Bronchial smooth muscle cell (primary cell): ENCODE results near the gene HTR7. TPM values are rescaled to one million over a fixed set of nuclear protein-coding genes. Genes with fewer than 3 reads are reported as not detected.

Experiments used
- total RNA-seq: library from RNA; depleted of rRNA; stranded (reverse); fragments of >200 nt; gene quantifications from 2 replicates; pipeline ENCODE4 v1.2.1, GENCODE V29; 2014

HTR7 gene
- total RNA-seq, result 2.9 and 3.3 TPM in 2 replicates

DNA sequence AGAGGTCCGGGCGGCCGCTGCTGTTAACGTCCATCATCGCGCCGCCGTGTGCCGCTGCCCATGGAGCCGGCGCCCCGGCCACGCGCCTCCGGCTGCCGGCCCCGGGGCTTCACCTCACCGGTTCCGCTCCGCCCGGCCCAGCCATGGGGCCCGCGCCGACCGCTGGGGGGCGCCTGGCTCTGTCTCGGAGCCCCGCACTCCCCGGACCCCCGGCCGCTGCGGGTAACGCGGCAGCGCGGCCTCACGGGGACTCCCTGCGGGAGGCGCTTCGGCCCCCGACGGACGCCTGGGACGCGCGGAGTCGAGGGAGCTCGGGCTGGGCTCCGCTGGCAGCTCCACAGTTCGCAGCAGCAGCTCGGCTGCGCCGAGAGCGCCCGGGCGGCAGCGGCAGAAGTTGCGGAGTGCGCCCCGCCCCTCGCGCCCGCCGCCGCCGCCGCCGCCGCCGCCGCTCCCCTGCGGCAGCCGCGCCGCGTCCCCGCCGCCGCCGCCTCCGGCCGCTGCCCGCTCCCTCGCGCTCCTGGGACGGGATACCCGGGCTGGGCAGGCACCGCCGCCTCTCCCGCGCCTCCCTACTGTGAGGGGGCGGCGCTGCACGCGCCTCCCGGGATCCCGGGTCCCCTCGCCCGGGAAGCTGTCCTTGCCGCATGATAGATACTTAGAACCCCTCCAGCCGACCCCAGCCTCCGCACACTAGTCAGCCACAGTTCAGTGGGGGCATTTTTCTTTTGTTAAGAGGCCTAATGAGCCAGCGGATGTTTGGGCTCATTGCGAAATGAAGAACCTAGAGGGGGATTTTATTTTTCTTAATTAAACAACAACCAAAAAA is at the start of gene HTR7:
HTR7 (minus strand) TSS at position 405 of the 826 bp plus-strand sequence; CDS start at position 37, 368 bp downstream.

DNA sequence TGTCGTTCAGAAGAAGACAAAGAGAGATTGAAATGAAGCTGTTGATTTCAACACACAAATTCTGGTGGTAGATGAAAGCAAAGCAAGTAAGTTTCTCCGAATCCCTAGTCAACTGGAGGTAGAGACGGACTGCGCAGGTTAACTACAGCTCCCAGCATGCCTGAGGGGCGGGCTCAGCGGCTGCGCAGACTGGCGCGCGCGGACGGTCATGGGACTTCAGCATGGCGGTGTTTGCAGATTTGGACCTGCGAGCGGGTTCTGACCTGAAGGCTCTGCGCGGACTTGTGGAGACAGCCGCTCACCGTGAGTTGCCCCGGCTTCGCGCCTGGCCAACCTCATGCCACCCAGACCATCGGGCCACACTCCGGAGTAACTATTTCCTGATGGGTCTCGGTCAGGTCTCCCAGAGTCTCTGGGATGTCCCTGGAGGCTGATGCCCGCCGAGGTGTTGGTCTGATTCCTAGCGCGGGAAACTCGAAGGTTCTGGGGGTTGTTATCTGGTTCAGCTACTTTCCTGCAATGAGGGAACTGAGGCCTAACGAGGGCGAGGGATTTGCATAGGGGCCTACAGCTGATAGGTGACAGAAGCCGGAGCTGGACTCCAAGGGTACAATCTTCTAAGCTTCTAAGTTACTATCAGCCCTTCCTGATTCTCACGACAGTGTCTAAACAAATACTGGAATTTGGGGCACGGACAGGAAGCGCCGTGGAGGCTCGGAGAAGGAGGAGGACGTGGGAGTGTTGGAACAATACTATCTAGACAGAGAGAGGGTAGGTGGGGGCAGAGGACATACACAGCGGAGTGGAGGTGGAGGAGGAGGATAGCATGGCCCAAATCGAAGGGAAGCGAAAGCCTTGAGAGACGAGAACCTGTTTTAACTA is 14.2 kb upstream of the HTR7 start, which contains the start of gene RPP30:
RPP30 (plus strand) TSS at position 209 of the 882 bp plus-strand sequence; CDS start at position 222, 13 bp downstream.

Other genes starting within 250 kb of the HTR7 start
- gene RPP30, start 13.9 kb upstream of the HTR7 start, total RNA-seq, result 23.0 and 27.4 TPM in 2 replicates
- gene ANKRD1, start 63.0 kb upstream of the HTR7 start, total RNA-seq, result 0.16 and 0.43 TPM in 2 replicates